HPDE6-E6E7 (cell line): ENCODE data around the gene GMDS.

Source experiments
- DNase-seq: peaks from one replicate; pipeline ENCODE4 v3.0.0; 2011; ENCODE audit warnings: missing footprints; ENCODE audit errors: extremely low spot score

GMDS gene

GRCh38 chr6:1652842-1653241 lies 592.6 kb downstream of the GMDS start:
- DNase-seq, result no peak

GRCh38 chr6:1651362-1651761 lies 594.0 kb downstream of the GMDS start:
- no peak for DNase-seq

- DNase-seq, result no peak
Measured at GRCh38 chr6:1645466-1646185, 599.8 kb downstream of the GMDS start.

GRCh38 chr6:1644516-1645060 lies 600.8 kb downstream of the GMDS start:
- no peak for DNase-seq

GRCh38 chr6:1643830-1644445 lies 601.5 kb downstream of the GMDS start:
- no peak for DNase-seq

GRCh38 chr6:1643111-1643510 lies 602.3 kb downstream of the GMDS start:
- DNase-seq, result no peak

GRCh38 chr6:1641343-1641885 lies 604.0 kb downstream of the GMDS start:
- DNase-seq, result peak; percentile 94

GRCh38 chr6:1640476-1640875 lies 604.9 kb downstream of the GMDS start:
- DNase-seq, result no peak

GRCh38 chr6:1639430-1639829 lies 606.0 kb downstream of the GMDS start:
- DNase-seq, result no peak

- DNase-seq, result peak; percentile 87
Measured at GRCh38 chr6:1636971-1637871, 608.2 kb downstream of the GMDS start.

- no peak for DNase-seq
Measured at GRCh38 chr6:1636272-1636825, 609.1 kb downstream of the GMDS start.

GRCh38 chr6:1635305-1636010 lies 609.9 kb downstream of the GMDS start:
- no peak for DNase-seq

GRCh38 chr6:1634081-1634480 lies 611.3 kb downstream of the GMDS start:
- DNase-seq, result no peak

- DNase-seq, result no peak
Measured at GRCh38 chr6:1633366-1634021, 611.9 kb downstream of the GMDS start.

GRCh38 chr6:1631251-1631650 lies 614.2 kb downstream of the GMDS start:
- no peak for DNase-seq

GRCh38 chr6:1630771-1631217 lies 614.6 kb downstream of the GMDS start:
- no peak for DNase-seq

GRCh38 chr6:1630212-1630770 lies 615.1 kb downstream of the GMDS start:
- DNase-seq, result no peak

GRCh38 chr6:1629316-1629715 lies 616.1 kb downstream of the GMDS start:
- no peak for DNase-seq

- no peak for DNase-seq
Measured at GRCh38 chr6:1627827-1628560, 617.4 kb downstream of the GMDS start.
